ENCODE data around the gene WBP1L.

The WBP1L gene

GRCh38 chr10:102765336-102765735 is 21.6 kb downstream of the WBP1L start:
- Histone ChIP-seq H4K91ac (ENCODE audit: low read depth, low read length, poor library complexity) (no peak overlapping the region), H3K27me3 (ENCODE audit: control insufficient read depth in 3 of 3, insufficient read depth in 3 of 3, low read depth in 1 of 3, low read length in 3 of 3) (no peaks in the 10 kb centered on the region), H3K27ac (replicated peaks; ENCODE audit: low read length) (no peak overlapping the region), H2BK5ac (ENCODE audit: low read length) (no peak overlapping the region), H2BK120ac (ENCODE audit: low read depth, low read length) (no peak overlapping the region), H3K18ac (ENCODE audit: low read length) (no peak overlapping the region), H3K79me1 (ENCODE audit: low read depth, low read length) (no peaks in the 10 kb centered on the region), H3K23ac (ENCODE audit: low read depth, low read length, poor library complexity) (no peak overlapping the region), H4K8ac (ENCODE audit: low read depth, low read length) (no peak overlapping the region), H2AK5ac (ENCODE audit: low read depth, low read length) (no peak overlapping the region), H3K4me1 (ENCODE audit: control insufficient read depth in 2 of 2, insufficient read depth in 1 of 2, low read depth in 1 of 2, low read length in 2 of 2) (peaks cover 0 to 4% of the 10 kb centered on the region in 2 donors), H2BK12ac (ENCODE audit: low read length) (no peak overlapping the region), H3K36me3 (replicated peaks in 1 of 2; ENCODE audit: control insufficient read depth in 2 of 2, insufficient read depth in 2 of 2, low read length in 2 of 2) (no peaks in the 10 kb centered on the region), H2BK15ac (ENCODE audit: low read length) (no peak overlapping the region), H3K4me2 (ENCODE audit: insufficient read depth, low read length, poor library complexity, severe bottlenecking) (no peak overlapping the region), H2AFZ (ENCODE audit: low read length) (no peak overlapping the region), H3K9ac (ENCODE audit: low read depth, low read length, poor library complexity) (no peak overlapping the region), H3K4me3 (ENCODE audit: low read length in 2 of 2) (no peak overlapping the region), H3K9me3 (replicated peaks in 1 of 2; ENCODE audit: control insufficient read depth in 2 of 2, insufficient read depth in 1 of 2, low read depth in 1 of 2, low read length in 2 of 2) (no peaks in the 10 kb centered on the region), H3K14ac (ENCODE audit: low read length) (no peak overlapping the region), H3K4ac (ENCODE audit: low read length) (no peak overlapping the region)
- WGBS, 2 donors (ENCODE audit: extremely low coverage in 2 of 2, insufficient read length in 2 of 2, insufficient replicate concordance in 1 of 2): no CpG with 5 or more reads among the region's 7 CpGs
- DNase-seq (ENCODE audit: low spot score): no peak

GRCh38 chr10:102767428-102768160 is 23.8 kb downstream of the WBP1L start:
- H2BK120ac ChIP-seq (ENCODE audit: low read depth, low read length): no peak overlapping the region
- H3K9me3 ChIP-seq (replicated peaks in 1 of 2; ENCODE audit: control insufficient read depth in 2 of 2, insufficient read depth in 1 of 2, low read depth in 1 of 2, low read length in 2 of 2): no peaks in the 10 kb centered on the region
- H2BK5ac ChIP-seq (ENCODE audit: low read length): no peak overlapping the region
- H3K4me2 ChIP-seq (ENCODE audit: insufficient read depth, low read length, poor library complexity, severe bottlenecking): no peak overlapping the region
- no peak overlapping the region for H2AFZ ChIP-seq (ENCODE audit: low read length)
- H3K9ac ChIP-seq (ENCODE audit: low read depth, low read length, poor library complexity): no peak overlapping the region
- no peak overlapping the region for H3K4me3 ChIP-seq (ENCODE audit: low read length in 2 of 2)
- H3K27ac ChIP-seq (replicated peaks; ENCODE audit: low read length): no peak overlapping the region
- no CpG with 5 or more reads among the region's 9 CpGs for WGBS, 2 donors (ENCODE audit: extremely low coverage in 2 of 2, insufficient read length in 2 of 2, insufficient replicate concordance in 1 of 2)
- no peak overlapping the region for H2BK15ac ChIP-seq (ENCODE audit: low read length)
- no peak overlapping the region for H2BK12ac ChIP-seq (ENCODE audit: low read length)
- no peak for DNase-seq (ENCODE audit: low spot score)
- H4K8ac ChIP-seq (ENCODE audit: low read depth, low read length): no peak overlapping the region
- no peak overlapping the region for H2AK5ac ChIP-seq (ENCODE audit: low read depth, low read length)
- no peaks in the 10 kb centered on the region for H3K27me3 ChIP-seq (ENCODE audit: control insufficient read depth in 3 of 3, insufficient read depth in 3 of 3, low read depth in 1 of 3, low read length in 3 of 3)
- H4K91ac ChIP-seq (ENCODE audit: low read depth, low read length, poor library complexity): no peak overlapping the region
- no peak overlapping the region for H3K18ac ChIP-seq (ENCODE audit: low read length)
- H3K36me3 ChIP-seq (replicated peaks in 1 of 2; ENCODE audit: control insufficient read depth in 2 of 2, insufficient read depth in 2 of 2, low read length in 2 of 2): no peaks in the 10 kb centered on the region
- no peak overlapping the region for H3K14ac ChIP-seq (ENCODE audit: low read length)
- H3K79me1 ChIP-seq (ENCODE audit: low read depth, low read length): no peaks in the 10 kb centered on the region
- peaks cover 0 to 4% of the 10 kb centered on the region in 2 donors for H3K4me1 ChIP-seq (ENCODE audit: control insufficient read depth in 2 of 2, insufficient read depth in 1 of 2, low read depth in 1 of 2, low read length in 2 of 2)
- H3K23ac ChIP-seq (ENCODE audit: low read depth, low read length, poor library complexity): no peak overlapping the region
- H3K4ac ChIP-seq (ENCODE audit: low read length): no peak overlapping the region

GRCh38 chr10:102769375-102770107 is 25.8 kb downstream of the WBP1L start:
- no peak overlapping the region for H2BK120ac ChIP-seq (ENCODE audit: low read depth, low read length)
- no peak overlapping the region for H2AFZ ChIP-seq (ENCODE audit: low read length)
- H3K27me3 ChIP-seq (ENCODE audit: control insufficient read depth in 3 of 3, insufficient read depth in 3 of 3, low read depth in 1 of 3, low read length in 3 of 3): no peaks in the 10 kb centered on the region
- H3K4me3 ChIP-seq (ENCODE audit: low read length in 2 of 2): no peak overlapping the region
- H3K23ac ChIP-seq (ENCODE audit: low read depth, low read length, poor library complexity): no peak overlapping the region
- H4K91ac ChIP-seq (ENCODE audit: low read depth, low read length, poor library complexity): no peak overlapping the region
- H3K14ac ChIP-seq (ENCODE audit: low read length): no peak overlapping the region
- H3K18ac ChIP-seq (ENCODE audit: low read length): no peak overlapping the region
- no peak overlapping the region for H3K27ac ChIP-seq (replicated peaks; ENCODE audit: low read length)
- H4K8ac ChIP-seq (ENCODE audit: low read depth, low read length): no peak overlapping the region
- peaks cover 3 to 6% of the 10 kb centered on the region in 2 donors for H3K4me1 ChIP-seq (ENCODE audit: control insufficient read depth in 2 of 2, insufficient read depth in 1 of 2, low read depth in 1 of 2, low read length in 2 of 2)
- no peaks in the 10 kb centered on the region for H3K79me1 ChIP-seq (ENCODE audit: low read depth, low read length)
- no peaks in the 10 kb centered on the region for H3K36me3 ChIP-seq (replicated peaks in 1 of 2; ENCODE audit: control insufficient read depth in 2 of 2, insufficient read depth in 2 of 2, low read length in 2 of 2)
- no peak overlapping the region for H2BK12ac ChIP-seq (ENCODE audit: low read length)
- no peak overlapping the region for H3K9ac ChIP-seq (ENCODE audit: low read depth, low read length, poor library complexity)
- no peaks in the 10 kb centered on the region for H3K9me3 ChIP-seq (replicated peaks in 1 of 2; ENCODE audit: control insufficient read depth in 2 of 2, insufficient read depth in 1 of 2, low read depth in 1 of 2, low read length in 2 of 2)
- no CpG with 5 or more reads among the region's 7 CpGs for WGBS, 2 donors (ENCODE audit: extremely low coverage in 2 of 2, insufficient read length in 2 of 2, insufficient replicate concordance in 1 of 2)
- H2AK5ac ChIP-seq (ENCODE audit: low read depth, low read length): no peak overlapping the region
- no peak overlapping the region for H2BK15ac ChIP-seq (ENCODE audit: low read length)
- H2BK5ac ChIP-seq (ENCODE audit: low read length): no peak overlapping the region
- H3K4ac ChIP-seq (ENCODE audit: low read length): no peak overlapping the region
- no peak for DNase-seq (ENCODE audit: low spot score)
- H3K4me2 ChIP-seq (ENCODE audit: insufficient read depth, low read length, poor library complexity, severe bottlenecking): no peak overlapping the region

GRCh38 chr10:102770108-102770482 is 26.3 kb downstream of the WBP1L start:
- DNase-seq (ENCODE audit: low spot score): no peak
- Histone ChIP-seq H3K18ac (ENCODE audit: low read length) (no peak overlapping the region), H3K4ac (ENCODE audit: low read length) (no peak overlapping the region), H2BK120ac (ENCODE audit: low read depth, low read length) (no peak overlapping the region), H2BK15ac (ENCODE audit: low read length) (no peak overlapping the region), H4K91ac (ENCODE audit: low read depth, low read length, poor library complexity) (no peak overlapping the region), H4K8ac (ENCODE audit: low read depth, low read length) (no peak overlapping the region), H2AFZ (ENCODE audit: low read length) (no peak overlapping the region), H3K79me1 (ENCODE audit: low read depth, low read length) (no peaks in the 10 kb centered on the region), H3K36me3 (replicated peaks in 1 of 2; ENCODE audit: control insufficient read depth in 2 of 2, insufficient read depth in 2 of 2, low read length in 2 of 2) (no peaks in the 10 kb centered on the region), H3K14ac (ENCODE audit: low read length) (no peak overlapping the region), H3K27ac (replicated peaks; ENCODE audit: low read length) (no peak overlapping the region), H2BK5ac (ENCODE audit: low read length) (no peak overlapping the region), H3K23ac (ENCODE audit: low read depth, low read length, poor library complexity) (no peak overlapping the region), H3K4me2 (ENCODE audit: insufficient read depth, low read length, poor library complexity, severe bottlenecking) (no peak overlapping the region), H3K9ac (ENCODE audit: low read depth, low read length, poor library complexity) (no peak overlapping the region), H2BK12ac (ENCODE audit: low read length) (no peak overlapping the region), H3K27me3 (ENCODE audit: control insufficient read depth in 3 of 3, insufficient read depth in 3 of 3, low read depth in 1 of 3, low read length in 3 of 3) (no peaks in the 10 kb centered on the region), H3K9me3 (replicated peaks in 1 of 2; ENCODE audit: control insufficient read depth in 2 of 2, insufficient read depth in 1 of 2, low read depth in 1 of 2, low read length in 2 of 2) (no peaks in the 10 kb centered on the region), H2AK5ac (ENCODE audit: low read depth, low read length) (no peak overlapping the region), H3K4me1 (ENCODE audit: control insufficient read depth in 2 of 2, insufficient read depth in 1 of 2, low read depth in 1 of 2, low read length in 2 of 2) (peaks cover 3 to 7% of the 10 kb centered on the region in 2 donors), H3K4me3 (ENCODE audit: low read length in 2 of 2) (no peak overlapping the region)
- no CpG with 5 or more reads among the region's 3 CpGs for WGBS, 2 donors (ENCODE audit: extremely low coverage in 2 of 2, insufficient read length in 2 of 2, insufficient replicate concordance in 1 of 2)

All from neuronal stem cell (in vitro differentiated cells).